GM19395 (cell line): ENCODE measurements around the gene FRG2.
"Not testable (repeated sequence)": the region's sequence is repeated elsewhere in the genome, so short reads cannot be mapped to it uniquely, and the experiment has no call there.

Experiments used
- ATAC-seq: cut with Tn5 transposase; IDR thresholded peaks from one replicate; pipeline ENCODE4 v1.9.1; 2021; ENCODE audit warnings: mild to moderate bottlenecking, moderate library complexity; ENCODE audit not compliant: unreplicated experiment

FRG2 gene

GRCh38 chr4:190027156-190027555 is at the start of gene FRG2:
Gene FRG2 (minus strand): TSS chr4:190027256. CDS start chr4:190027204, 52 bp downstream.
- not testable (repeated sequence) for ATAC-seq

GRCh38 chr4:190068351-190068750 is 41.3 kb upstream of the FRG2 start:
- ATAC-seq, result not testable (repeated sequence)

- ATAC-seq, result not testable (repeated sequence)
Measured at GRCh38 chr4:190064805-190065204, 37.7 kb upstream of the FRG2 start.

DNA sequence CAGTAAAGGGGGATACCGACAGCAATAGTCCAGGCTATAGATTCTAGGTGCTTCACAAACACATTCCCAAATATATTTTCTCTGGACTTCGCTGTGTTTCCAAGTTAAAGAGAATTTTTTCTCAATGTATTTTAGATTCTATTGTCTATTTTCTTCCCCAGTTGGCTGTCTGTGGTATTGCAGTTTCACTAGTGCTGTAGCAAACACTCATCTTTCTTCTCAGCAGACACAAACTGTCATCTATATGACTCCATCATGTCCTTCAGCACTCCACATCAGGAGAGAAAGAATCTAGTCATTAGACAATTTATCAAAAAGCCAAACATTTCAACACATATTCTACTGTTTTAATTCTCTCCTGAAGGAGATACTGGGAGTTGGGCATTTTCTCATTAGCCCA is 37.3 kb upstream of the FRG2 start, which contains the start of gene DBET:
Gene DBET (plus strand): TSS at position 161 of the 400 bp plus-strand sequence.
- ATAC-seq, result not testable (repeated sequence)

DNA sequence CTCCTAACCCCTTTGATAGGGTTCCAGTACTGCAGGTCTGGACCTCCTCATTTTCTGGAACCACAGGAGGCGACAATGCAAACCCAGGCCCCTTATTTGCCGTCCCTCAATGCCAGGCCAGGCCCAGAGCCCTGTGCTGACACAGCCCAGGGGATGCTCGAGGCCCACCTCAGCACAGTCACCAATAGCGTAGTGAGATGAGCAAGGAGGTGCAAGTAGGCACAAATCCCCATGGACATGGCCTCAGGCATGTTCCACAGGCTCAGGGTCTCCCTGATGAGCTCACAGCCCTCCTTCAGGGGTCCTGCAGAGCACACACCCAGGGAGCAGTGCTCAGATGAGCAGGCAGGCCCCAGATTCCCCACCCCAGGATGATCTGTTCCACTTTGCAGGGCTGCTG is 31.9 kb upstream of the FRG2 start:
- not testable (repeated sequence) for ATAC-seq

DNA sequence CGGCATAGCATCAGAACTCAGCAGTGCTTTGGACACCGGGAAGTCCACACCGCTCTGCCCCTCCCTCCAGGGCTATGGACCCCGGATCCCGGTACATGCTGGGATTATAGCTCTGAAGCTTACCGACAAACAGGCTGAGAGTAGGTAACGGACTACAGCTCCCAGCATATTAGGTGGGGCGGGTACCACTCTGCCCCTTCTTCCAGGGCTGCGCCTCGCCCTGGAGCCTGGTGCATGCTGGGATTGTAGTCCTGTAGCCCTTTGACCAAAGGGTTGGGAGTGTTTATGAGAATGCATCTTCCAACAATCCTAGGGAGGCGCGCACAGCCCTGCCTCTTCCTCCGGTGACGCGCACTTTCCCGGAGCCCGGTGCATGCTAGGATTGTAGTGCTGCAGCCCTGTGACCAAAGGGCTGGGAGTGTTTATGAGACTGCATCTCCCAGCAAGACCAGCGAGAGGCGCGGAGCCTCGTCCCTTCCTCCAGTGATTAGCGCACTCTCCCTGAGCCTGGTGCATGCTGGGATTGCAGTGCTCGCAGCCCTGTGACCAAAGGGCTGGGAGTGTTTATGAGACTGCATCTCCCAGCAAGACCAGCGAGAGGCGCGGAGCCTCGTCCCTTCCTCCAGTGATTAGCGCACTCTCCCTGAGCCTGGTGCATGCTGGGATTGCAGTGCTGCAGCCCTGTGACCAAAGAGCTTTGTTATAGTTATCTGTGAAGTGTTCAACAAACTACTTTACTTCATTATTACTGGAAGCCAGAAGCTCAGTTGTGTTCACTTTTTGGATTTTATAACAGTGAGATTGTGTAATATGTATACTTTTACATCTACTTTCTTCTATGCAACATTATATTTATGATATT is 22.6 kb upstream of the FRG2 start:
- not testable (repeated sequence) for ATAC-seq

GRCh38 chr4:190047627-190048026 is 20.6 kb upstream of the FRG2 start:
- not testable (repeated sequence) for ATAC-seq

- ATAC-seq, result not testable (repeated sequence)
Measured at GRCh38 chr4:190040873-190041272, 13.8 kb upstream of the FRG2 start.

GRCh38 chr4:190037704-190038388 is 10.8 kb upstream of the FRG2 start:
- ATAC-seq, result not testable (repeated sequence)

DNA sequence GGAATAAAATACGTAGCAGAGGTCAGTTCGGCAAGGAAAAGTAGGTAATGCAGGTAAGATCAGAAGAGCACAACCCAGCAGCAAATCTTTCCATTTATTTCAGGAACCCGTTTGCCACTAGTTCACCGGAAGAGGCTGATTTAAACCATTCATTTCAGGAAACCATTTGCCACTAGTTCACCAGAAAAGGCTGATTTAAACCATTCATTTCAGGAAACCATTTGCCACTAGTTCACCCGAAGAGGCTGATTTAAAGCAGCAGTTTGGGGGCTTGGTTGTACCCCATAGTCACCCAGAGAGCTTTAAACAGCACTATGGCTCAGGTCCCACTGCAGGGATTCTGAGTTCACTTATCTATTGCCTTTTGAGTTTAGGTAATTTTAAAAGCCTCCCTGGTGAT is 4.2 kb upstream of the FRG2 start:
- not testable (repeated sequence) for ATAC-seq

DNA sequence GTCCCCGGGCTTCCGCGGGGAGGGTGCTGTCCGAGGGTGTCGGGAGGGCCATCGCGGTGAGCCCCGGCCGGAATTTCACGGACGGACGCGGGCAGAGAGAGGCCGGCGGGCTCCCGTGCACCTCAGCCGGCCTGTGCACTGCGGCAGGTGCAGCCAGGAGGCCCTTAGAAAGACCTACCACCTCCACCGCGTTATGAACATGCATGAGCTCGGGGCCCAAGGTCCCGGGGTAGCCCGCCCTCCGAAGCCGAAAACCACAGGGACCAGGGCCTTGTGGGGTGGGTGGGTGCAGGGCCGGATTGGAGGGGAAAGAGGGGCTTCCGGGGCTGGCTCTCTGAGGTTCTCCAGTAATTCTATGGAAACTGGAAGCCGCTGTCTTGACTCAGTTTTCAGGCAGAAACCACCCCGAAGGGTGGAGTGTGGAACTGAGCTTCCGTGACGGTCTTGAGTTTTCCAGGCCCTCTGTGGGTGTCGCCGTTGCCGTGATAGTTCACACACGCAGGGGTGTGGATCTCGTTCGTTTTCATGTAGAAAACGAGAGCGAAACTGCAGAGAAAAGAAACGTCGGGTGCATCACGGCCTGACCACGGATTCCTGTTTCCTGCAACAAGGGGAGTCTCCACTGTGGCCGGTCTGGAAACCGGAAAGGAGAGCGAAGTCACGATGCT is 4.3 kb downstream of the FRG2 start:
- ATAC-seq, result peak; percentile 49

DNA sequence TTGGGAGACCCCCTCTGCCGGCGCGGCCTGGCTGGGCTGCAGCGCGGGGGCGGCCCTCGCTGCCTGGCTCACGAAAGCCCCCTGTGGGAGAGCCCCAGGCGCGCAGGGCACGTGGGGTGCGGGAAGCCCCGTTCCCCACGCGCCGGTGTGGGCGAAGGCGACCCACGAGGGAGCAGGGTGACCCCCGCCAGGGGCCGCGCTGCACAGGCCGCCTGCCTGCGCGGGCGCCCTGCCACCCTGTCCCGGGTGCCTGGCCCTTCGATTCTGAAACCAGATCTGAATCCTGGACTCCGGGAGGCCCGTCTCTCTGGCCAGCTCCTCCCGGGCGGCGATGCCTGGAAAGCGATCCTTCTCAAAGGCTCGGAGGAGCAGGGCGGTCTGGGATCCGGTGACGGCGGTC is 5.1 kb downstream of the FRG2 start:
- not testable (repeated sequence) for ATAC-seq

GRCh38 chr4:190020790-190021717 is 6.0 kb downstream of the FRG2 start:
- no peak for ATAC-seq

- not testable (repeated sequence) for ATAC-seq
Measured at GRCh38 chr4:190019859-190020463, 7.1 kb downstream of the FRG2 start.

- ATAC-seq, result no peak
Measured at GRCh38 chr4:190019023-190019858, 7.8 kb downstream of the FRG2 start.

DNA sequence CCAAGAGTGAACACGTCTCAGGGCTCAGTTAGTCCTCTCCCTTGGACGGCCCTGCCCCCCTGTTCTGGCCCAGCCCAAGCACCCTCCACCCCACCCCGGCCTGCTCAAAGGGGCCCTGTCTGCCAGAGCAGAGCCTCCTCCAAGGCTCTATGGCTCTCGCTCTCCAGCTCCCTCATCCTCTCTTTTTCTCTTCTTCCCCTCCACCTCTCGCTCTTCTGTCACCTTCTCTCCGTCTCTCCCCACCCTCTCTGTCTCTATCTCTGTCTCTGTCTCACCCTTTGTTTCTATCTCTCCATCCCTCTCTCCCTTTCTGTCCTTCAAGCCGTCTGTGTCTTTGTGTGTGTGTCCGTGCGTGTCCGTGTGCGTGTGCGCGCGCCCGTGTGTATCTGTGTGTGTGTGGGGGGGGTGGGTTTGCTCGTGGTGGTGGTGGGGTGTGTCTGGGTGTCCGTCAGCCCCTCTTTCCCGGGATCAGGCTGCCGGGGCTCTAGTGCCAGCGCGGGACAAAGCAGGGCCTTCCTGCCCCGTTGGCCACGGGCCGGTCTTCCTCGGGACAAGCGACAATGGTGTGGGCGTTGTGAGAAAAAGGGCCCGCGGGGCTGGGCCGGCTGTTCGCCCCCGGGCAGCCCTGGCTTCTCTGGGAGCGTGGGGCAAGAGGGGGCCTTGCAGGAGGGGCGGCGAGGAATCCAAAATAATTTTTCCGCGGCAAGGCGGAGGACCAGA is 8.7 kb downstream of the FRG2 start:
- ATAC-seq, result no peak

DNA sequence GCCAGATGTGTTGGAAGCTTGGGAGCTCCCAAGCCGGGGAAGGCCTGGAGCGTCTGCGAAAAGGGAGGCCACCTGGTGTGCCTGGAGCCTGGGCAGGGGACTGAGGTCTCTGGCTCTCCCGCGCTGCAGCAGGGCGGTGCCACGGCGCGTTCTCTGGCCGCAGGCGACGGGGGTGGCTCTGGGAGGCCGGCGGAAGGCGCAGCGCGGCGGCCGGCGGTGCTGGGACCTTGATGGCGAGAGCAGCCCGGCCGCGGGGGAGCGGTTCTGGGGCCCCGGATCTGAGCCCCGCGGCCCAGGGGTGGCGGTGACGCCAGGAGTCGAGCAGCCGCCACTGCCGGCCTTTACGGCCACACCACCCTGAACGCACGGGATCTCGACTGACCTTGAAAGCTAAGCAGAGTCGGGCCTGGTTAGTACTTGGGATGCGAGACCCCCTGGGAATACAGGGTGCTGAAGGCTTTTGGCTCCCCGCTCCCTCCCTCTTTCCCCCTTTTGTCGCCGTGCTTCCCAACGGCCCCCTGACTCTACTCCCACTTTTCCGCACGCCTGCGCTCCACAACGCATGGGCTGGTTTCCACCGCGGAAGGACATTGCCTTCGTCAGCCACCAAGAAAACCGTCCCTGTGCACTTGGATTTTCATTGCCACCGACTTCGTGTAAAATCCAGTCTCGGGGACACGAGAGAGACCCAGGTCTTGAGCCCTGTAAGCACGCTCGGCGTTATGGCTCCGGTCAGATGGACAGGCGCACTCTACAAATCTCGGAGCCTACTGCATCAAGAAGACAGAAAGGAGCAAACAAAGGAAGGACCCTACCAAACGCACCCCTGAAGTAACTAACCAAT is 9.5 kb downstream of the FRG2 start:
- no peak for ATAC-seq
